Stimulated activated CD8-positive, alpha-beta memory T cell treated with anti-CD3 and anti-CD28 coated beads, Interleukin-12 subunit alpha, Interleukin-12 subunit beta, amount 100 ng/mL, for 1 hour (primary cell): Measurements from ENCODE around the gene PTGR3.

Experiments
- DNase-seq: peaks from one replicate; pipeline ENCODE4 v3.0.0-alpha.2; 2020; ENCODE audit warnings: low read depth

The PTGR3 gene

GRCh38 chr18:75169411-75169810 is 39.5 kb downstream of the PTGR3 start:
- no peak for DNase-seq

DNA sequence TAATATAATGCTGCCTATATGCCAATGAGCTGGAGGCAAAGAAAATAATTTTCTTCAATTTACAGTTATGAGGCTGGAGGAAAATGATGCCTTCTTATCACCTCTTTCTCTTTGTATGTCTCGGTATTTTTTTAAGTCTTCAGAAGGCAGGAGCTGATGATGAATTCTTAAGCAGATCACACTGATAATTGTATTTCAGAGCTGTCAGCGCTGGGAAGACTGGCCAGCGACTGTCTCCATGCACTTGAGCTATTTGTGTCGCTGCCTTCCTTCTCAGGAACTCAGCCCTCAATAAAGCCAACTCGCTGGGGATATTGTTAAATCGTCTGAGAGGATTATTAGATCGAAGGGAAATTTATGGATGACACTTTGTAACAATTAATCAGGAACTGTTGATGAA is 40.3 kb downstream of the PTGR3 start:
- no peak for DNase-seq

DNA sequence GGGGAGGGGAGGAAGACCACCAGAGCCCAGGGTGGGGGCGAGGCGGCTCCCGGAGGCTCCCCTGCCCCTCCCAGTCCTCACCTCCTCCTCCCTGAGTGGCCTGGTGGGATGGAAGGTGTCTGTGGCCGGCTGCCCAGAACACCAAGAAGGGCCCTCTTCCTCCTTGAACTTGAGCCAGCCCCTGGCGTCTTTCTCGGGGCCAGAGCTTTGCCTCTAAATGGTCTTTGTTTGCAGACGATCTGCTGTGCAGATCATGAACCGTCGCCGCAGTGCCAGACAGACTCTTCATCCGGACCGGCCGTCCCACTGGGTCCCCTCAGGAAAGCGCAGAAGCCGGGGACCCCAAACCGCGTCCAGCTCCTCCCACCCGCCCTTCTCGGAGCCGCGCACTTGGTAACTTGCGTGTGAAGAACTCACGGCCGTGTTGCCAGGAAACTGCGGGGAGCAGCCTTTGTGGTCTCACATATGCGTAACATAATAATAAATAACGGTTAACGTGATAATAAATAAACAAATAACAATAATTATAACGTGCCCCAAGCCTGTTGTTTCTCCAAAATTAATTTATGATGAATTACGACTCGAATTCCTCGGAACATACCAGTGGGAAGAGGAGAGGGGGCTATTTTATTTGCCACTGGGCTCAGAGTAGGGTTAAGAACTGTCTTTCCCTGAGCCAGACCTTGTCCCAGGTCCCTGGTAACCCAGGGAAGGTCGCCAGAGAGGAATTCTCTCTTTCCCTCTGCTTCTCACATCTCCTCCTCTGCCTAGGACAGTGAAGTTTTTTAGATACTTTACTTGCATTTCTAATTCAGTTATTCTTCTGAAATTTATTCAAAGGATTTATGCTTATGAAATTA is 41.0 kb downstream of the PTGR3 start:
- no peak for DNase-seq

DNA sequence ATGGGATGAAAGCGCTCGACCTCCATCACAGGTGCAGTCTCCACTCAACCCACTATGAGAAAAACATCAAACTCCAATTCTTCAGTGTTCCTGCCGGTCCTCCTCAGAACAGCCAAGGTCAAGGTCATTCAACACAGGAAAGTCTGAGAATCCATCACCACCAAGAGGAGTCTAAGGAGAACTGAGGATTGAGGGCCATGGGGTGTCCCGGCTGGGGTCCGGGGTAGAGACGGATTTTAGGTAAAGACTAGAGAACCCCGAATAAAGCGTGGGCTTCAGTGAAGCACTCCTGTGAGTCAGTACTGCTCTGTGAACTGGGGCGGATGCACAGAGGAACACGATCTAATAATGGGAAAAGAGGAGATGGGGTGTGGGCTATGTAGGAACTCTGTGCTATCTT is 41.8 kb downstream of the PTGR3 start:
- DNase-seq: no peak

DNA sequence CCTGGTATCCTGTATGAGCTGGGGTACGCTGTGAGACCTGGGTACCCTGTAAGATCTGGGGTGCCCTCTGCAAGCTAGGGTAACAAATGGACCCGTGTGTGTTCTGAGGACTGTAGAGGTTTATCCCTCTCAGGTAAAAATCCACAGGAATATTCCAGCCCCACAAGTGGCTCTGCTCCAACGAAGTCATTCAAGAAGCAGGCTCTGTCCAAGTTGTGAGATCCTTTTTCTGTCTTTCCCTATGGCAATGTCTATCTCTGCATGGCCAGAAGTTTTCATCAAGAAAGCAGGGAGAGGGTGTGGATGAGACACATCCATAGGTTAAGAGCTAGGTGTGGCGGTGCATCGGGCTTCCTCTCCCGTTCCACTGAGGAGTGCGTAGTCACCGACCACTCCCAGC is 43.0 kb downstream of the PTGR3 start:
- DNase-seq: no peak

DNA sequence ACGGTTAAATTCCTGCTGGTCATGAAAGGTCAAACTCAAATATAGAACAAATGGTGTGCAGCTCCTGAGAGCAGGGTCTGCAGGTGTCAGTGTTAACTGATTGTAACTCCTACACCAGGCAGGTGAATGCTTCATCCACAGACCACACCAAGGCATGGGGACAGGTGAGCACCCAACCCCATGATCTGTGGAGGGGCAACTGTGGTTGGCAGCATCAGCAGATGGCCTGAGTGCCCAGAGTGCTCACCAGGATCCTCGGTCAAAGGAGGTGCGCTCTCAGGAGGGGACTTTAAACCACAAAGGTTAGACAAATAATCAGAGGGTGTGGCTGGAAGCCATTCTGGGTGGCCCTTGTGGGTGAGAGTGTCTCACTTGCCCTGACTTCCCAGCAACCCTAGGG is 44.5 kb downstream of the PTGR3 start:
- no peak for DNase-seq

DNA sequence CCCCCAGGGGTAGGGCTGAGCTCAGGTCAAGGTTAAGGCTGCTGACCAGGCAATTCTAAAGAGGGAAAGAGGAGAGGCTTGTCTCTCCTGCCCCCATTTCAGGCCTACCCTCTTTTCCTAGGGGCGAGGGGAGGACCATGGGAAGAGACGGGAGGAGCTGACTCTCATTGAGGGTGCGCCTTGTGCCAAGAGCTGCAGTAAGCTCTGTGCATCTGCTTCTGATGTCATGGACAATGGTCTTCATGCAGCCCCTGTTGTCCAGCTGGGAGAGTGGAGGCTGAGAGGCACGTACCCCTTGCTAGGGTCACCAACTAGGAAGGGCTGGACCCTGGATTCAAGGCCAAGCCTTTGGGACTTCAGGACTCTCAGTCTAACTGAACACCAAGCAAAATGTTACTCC is 45.2 kb downstream of the PTGR3 start:
- DNase-seq: no peak

DNA sequence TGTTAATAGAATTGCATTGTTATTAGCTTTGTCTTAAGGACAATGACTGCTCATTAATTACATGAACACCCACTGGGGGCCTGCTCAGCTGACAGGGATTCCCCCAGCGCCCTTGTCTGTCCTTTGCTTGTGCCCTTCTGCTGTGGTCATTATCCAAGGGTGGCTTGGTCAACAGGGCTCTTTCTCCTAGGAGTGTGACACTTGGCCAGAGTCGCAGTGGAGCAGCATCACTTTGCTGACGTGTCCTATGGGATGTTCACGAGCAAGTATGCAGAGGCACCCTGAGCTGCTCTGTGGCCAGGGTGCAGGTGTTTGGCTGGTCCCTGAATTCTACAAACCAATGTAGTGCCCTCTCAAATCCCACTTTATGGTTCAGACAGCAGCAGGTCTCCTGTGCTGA is 46.0 kb downstream of the PTGR3 start:
- no peak for DNase-seq

GRCh38 chr18:75162467-75162866 is 46.5 kb downstream of the PTGR3 start:
- no peak for DNase-seq

- peak; percentile 20 for DNase-seq
Measured at GRCh38 chr18:75161256-75162028, 47.5 kb downstream of the PTGR3 start.

DNA sequence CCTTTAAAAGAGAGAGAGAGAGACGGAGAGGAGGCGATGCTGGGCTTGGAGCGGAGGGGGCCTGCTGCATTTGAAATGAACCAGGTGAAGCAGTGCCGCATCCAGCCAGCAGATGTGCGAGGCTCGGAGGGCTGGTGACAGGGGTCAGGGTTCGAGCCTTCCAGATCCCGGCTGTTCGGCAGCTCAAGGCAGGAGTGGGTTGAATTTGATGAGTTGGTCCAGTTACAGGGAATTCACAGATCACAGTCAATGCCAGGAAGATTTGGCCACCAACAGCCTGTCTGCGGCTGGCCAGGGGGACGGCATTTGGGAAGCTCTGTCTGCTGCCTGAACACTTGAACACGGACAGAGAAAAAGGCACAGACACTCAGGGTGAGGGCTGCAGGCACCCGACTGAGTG is 48.6 kb downstream of the PTGR3 start:
- no peak for DNase-seq

- no peak for DNase-seq
Measured at GRCh38 chr18:75159646-75160356, 49.1 kb downstream of the PTGR3 start.

GRCh38 chr18:75159238-75159518 is 49.8 kb downstream of the PTGR3 start:
- DNase-seq: no peak
